H1 (cell line): ENCODE data around the gene NLK. TPM values are rescaled to one million over a fixed set of nuclear protein-coding genes. Genes with fewer than 3 reads are reported as not detected.

Experiments
- CTCF ChIA-PET: fragments of 300-600 bp; sonication (Branson Sonifier 250); formaldehyde crosslinking; loops from one replicate; lab custom pipeline; 2021; ENCODE audit not compliant: partially characterized antibody; lab: Charles Lee
- POLR2A ChIA-PET: fragments of 300-600 bp; sonication (Branson Sonifier 250); formaldehyde crosslinking; loops from one replicate; lab custom pipeline; 2021; ENCODE audit warnings: inconsistent platforms; ENCODE audit not compliant: partially characterized antibody; lab: Charles Lee
- DNase-seq, 2 experiments: peaks; one replicate each; pipeline versions ENCODE4 v3.0.0 to v3.0.0-alpha.2; 2010 to 2022; ENCODE audit warnings: low spot score in 2 of 2, low read depth in 1 of 2, mixed read lengths in 1 of 2
- FAIRE-seq: peaks from 2 replicates; lab custom pipeline; 2011; peaks lifted over from hg19 to GRCh38; lab: Jason Lieb, UNC
- H2AFZ ChIP-seq: 2 replicates; pipeline ENCODE4 v1.8.1; 2012; ENCODE audit warnings: low read length, inconsistent platforms
- H2AK5ac ChIP-seq: 2 replicates; pipeline ENCODE4 v1.6.1; 2013; ENCODE audit warnings: low read depth, low read length
- H2BK120ac ChIP-seq: replicated peaks from 2 replicates; pipeline ENCODE3; 2013; ENCODE audit warnings: low read depth, low read length, inconsistent platforms
- H2BK12ac ChIP-seq: 2 replicates; pipeline ENCODE4 v1.6.1; 2013; ENCODE audit warnings: low read depth, low read length
- H2BK15ac ChIP-seq: 2 replicates; pipeline ENCODE4 v1.6.1; 2013; ENCODE audit warnings: low read length
- H2BK20ac ChIP-seq: 2 replicates; pipeline ENCODE4 v1.6.1; 2013; ENCODE audit warnings: low read length
- H2BK5ac ChIP-seq: 2 replicates; pipeline ENCODE4 v1.6.1; 2013; ENCODE audit warnings: low read depth, low read length
- H3K14ac ChIP-seq: 2 replicates; pipeline ENCODE4 v1.6.1; 2013; ENCODE audit warnings: inconsistent platforms; ENCODE audit not compliant: insufficient read length
- H3K18ac ChIP-seq: 2 replicates; pipeline ENCODE4 v1.6.1; 2013; ENCODE audit warnings: low read length; ENCODE audit errors: extremely low read depth
- H3K23ac ChIP-seq: 2 replicates; pipeline ENCODE4 v1.6.1; 2013; ENCODE audit warnings: inconsistent platforms; ENCODE audit not compliant: insufficient read length
- H3K23me2 ChIP-seq: 2 replicates; pipeline ENCODE4 v1.6.1; 2013; ENCODE audit warnings: low read depth, low read length
- H3K27ac ChIP-seq: 2 replicates; pipeline ENCODE4 v1.6.1; 2011; ENCODE audit warnings: low read depth, low read length, inconsistent platforms
- H3K27me3 ChIP-seq, 4 experiments: replicated peaks in 1 of 4; 1 replicate in 1 of 4; 2 replicates in 3 of 4; pipeline versions ENCODE4 v1.6.1 to v1.8.1; 2011 to 2013; ENCODE audit warnings: low read length in 3 of 4, mild to moderate bottlenecking in 3 of 4, inconsistent platforms in 2 of 4, mixed read lengths in 2 of 4, moderate library complexity in 1 of 4; ENCODE audit not compliant: control insufficient read depth in 3 of 4, insufficient read depth in 3 of 4; ENCODE audit errors: extremely low read depth in 1 of 4
- H3K36me3 ChIP-seq, 4 experiments: 2 replicates each; pipeline versions ENCODE4 v1.6.1 to v1.8.1; 2011 to 2013; ENCODE audit warnings: mild to moderate bottlenecking in 4 of 4, low read length in 3 of 4, moderate library complexity in 2 of 4, control low read depth in 1 of 4, inconsistent platforms in 1 of 4; ENCODE audit not compliant: insufficient read depth in 4 of 4, control insufficient read depth in 2 of 4
- H3K4ac ChIP-seq: replicated peaks from 2 replicates; pipeline ENCODE3; 2013; ENCODE audit warnings: low read length, low read depth, mixed read lengths, inconsistent platforms; ENCODE audit not compliant: insufficient read length
- H3K4me1 ChIP-seq, 4 experiments: replicated peaks in 1 of 4; 1 replicate in 1 of 4; 2 replicates in 3 of 4; pipeline versions ENCODE4 v1.6.1 to v1.8.1; 2011 to 2013; ENCODE audit warnings: low read length in 3 of 4, inconsistent platforms in 2 of 4, mixed read lengths in 1 of 4; ENCODE audit not compliant: insufficient read depth in 4 of 4, control insufficient read depth in 3 of 4
- H3K4me2 ChIP-seq, 2 experiments: 2 replicates each; pipeline versions ENCODE4 v1.6.1 to v1.8.1; 2011 to 2013; ENCODE audit warnings: low read depth in 2 of 2, low read length in 2 of 2, control low read depth in 1 of 2, inconsistent platforms in 1 of 2, mild to moderate bottlenecking in 1 of 2; ENCODE audit not compliant: insufficient read depth in 1 of 2
- H3K4me3 ChIP-seq, 4 experiments: fragments of 200-600, 300-600 bp in 1 of 4; sonication (generic), shearing (Covaris generic), sonication (Bioruptor Twin) in 1 of 4; 2 replicates each; pipeline versions ENCODE4 v1.5.1 to v1.8.1; 2011 to 2016; ENCODE audit warnings: low read length in 4 of 4, low read depth in 3 of 4, control low read depth in 2 of 4, inconsistent platforms in 2 of 4, mild to moderate bottlenecking in 2 of 4, mixed read lengths in 1 of 4, moderate library complexity in 1 of 4; ENCODE audit not compliant: insufficient read depth in 2 of 4; ENCODE audit errors: extremely low read depth in 1 of 4
- H3K56ac ChIP-seq: replicated peaks from 2 replicates; pipeline ENCODE3; 2013; ENCODE audit warnings: low read depth, mild to moderate bottlenecking, mixed read lengths, low read length, inconsistent platforms; ENCODE audit not compliant: insufficient read length
- H3K79me1 ChIP-seq: 2 replicates; pipeline ENCODE4 v1.6.1; 2013; ENCODE audit warnings: low read depth, low read length, control low read depth
- H3K79me2 ChIP-seq, 2 experiments: 2 replicates each; pipeline versions ENCODE4 v1.6.1 to v1.8.1; 2012 to 2013; ENCODE audit warnings: low read length in 2 of 2, mild to moderate bottlenecking in 2 of 2, inconsistent platforms in 1 of 2; ENCODE audit not compliant: insufficient read depth in 2 of 2, control insufficient read depth in 1 of 2
- H3K9ac ChIP-seq, 4 experiments: replicated peaks in 1 of 4; 1 replicate in 1 of 4; 2 replicates in 3 of 4; pipeline versions ENCODE4 v1.6.1 to v1.8.1; 2011 to 2013; ENCODE audit warnings: low read depth in 3 of 4, low read length in 3 of 4, control low read depth in 2 of 4, mild to moderate bottlenecking in 2 of 4, moderate library complexity in 2 of 4, inconsistent platforms in 1 of 4; ENCODE audit errors: extremely low read depth in 1 of 4
- H3K9me3 ChIP-seq, 2 experiments: 2 replicates each; pipeline versions ENCODE4 v1.6.1 to v1.8.1; 2012 to 2013; ENCODE audit warnings: mild to moderate bottlenecking in 2 of 2, moderate library complexity in 2 of 2, control low read depth in 1 of 2, inconsistent platforms in 1 of 2, low read depth in 1 of 2, low read length in 1 of 2, mixed read lengths in 1 of 2; ENCODE audit not compliant: insufficient read depth in 2 of 2
- H4K20me1 ChIP-seq, 2 experiments: replicated peaks in 1 of 2; 2 replicates each; pipeline versions ENCODE3 to v1.8.1; 2011 to 2013; ENCODE audit warnings: inconsistent platforms in 2 of 2, low read length in 2 of 2, mild to moderate bottlenecking in 1 of 2; ENCODE audit not compliant: insufficient read depth in 2 of 2, control insufficient read depth in 1 of 2
- H4K5ac ChIP-seq: 2 replicates; pipeline ENCODE4 v1.6.1; 2013; ENCODE audit warnings: low read length, low read depth, mixed read lengths, inconsistent platforms; ENCODE audit not compliant: insufficient read length
- H4K8ac ChIP-seq: 2 replicates; pipeline ENCODE4 v1.8.0; 2013; ENCODE audit warnings: mild to moderate bottlenecking, moderate library complexity, low read length, inconsistent platforms; ENCODE audit not compliant: insufficient read depth; ENCODE audit errors: extremely low read depth
- H4K91ac ChIP-seq: replicated peaks from 2 replicates; pipeline ENCODE3; 2013; ENCODE audit warnings: low read length, mixed read lengths, inconsistent platforms; ENCODE audit not compliant: insufficient read length
- CHD7 ChIP-seq: fragments of 300-600 bp; sonication (generic); IDR thresholded peaks from 2 replicates; pipeline ENCODE4 v1.7.1; 2012; ENCODE audit warnings: low read length, moderate library complexity, mild to moderate bottlenecking, inconsistent platforms; ENCODE audit not compliant: insufficient replicate concordance
- polyA plus RNA-seq, 7 experiments: library from polyadenylated mRNA; depleted of rRNA in 3 of 7; stranded (reverse) in 5 of 7; unstranded in 2 of 7; fragments of >200 nt in 5 of 7; fragments of 200-250 nt in 2 of 7; gene quantifications; 1 replicate in 5 of 7; 2 replicates in 1 of 7; 4 replicates in 1 of 7; pipeline versions ENCODE4 v1.2.1 to v1.2.3, GENCODE V29; 2011 to 2013; ENCODE audit warnings: missing spikeins in 2 of 7, mixed read lengths in 2 of 7
- total RNA-seq: library from RNA; stranded (reverse); fragmentation: NEBNext Ultra II Directional; extraction: Animal tissue kit (Norgen Biotek cat#: 25700); gene quantifications from 2 replicates; pipeline ENCODE4 v1.2.1, GENCODE V29; 2021

Gene NLK
- total and polyA plus RNA-seq, 2 of the 8 experiments (the other 6 are each of a cell fraction or from before 2014, with no cell fraction given): 30.8 to 49.9 TPM

GRCh38 chr17:28087743-28088142 is 45.3 kb downstream of the NLK start:
- H3K9ac ChIP-seq: no peak overlapping the region
- POLR2A ChIA-PET: no interaction called here
- H3K27ac ChIP-seq: no peak overlapping the region
- no peak overlapping the region for H4K5ac ChIP-seq
- H2BK15ac ChIP-seq: no peak overlapping the region
- no peak overlapping the region for H3K23ac ChIP-seq
- H2BK120ac ChIP-seq: no peak overlapping the region
- CTCF ChIA-PET: interaction anchor here (1.7 kb wide), 1 partner anchor 12 kb away, joined by 4 read pairs; no protein-coding TSS in a partner anchor
- H2BK20ac ChIP-seq: no peak overlapping the region
- H3K4ac ChIP-seq: no peak overlapping the region
- H3K27me3 ChIP-seq: no peaks in the 10 kb centered on the region
- H4K8ac ChIP-seq: no peak overlapping the region
- no peak overlapping the region for H3K4me2 ChIP-seq
- H3K56ac ChIP-seq: no peak overlapping the region
- H3K4me1 ChIP-seq: peaks cover 0 to 13% (median 1%) of the 10 kb centered on the region in 4 experiments; a peak in 3 of 7 replicates
- H2BK12ac ChIP-seq: no peak overlapping the region
- H3K23me2 ChIP-seq: no peaks in the 10 kb centered on the region
- H3K18ac ChIP-seq: no peak overlapping the region
- H2BK5ac ChIP-seq: no peak overlapping the region
- no peaks in the 10 kb centered on the region; a peak in 2 of 8 replicates for H3K36me3 ChIP-seq
- H4K20me1 ChIP-seq: peaks cover 0 to 2% of the 10 kb centered on the region in 2 experiments
- no peak overlapping the region for H2AK5ac ChIP-seq
- H3K14ac ChIP-seq: no peak overlapping the region
- peaks cover 0 to 94% of the 10 kb centered on the region in 2 experiments; a peak in 3 of 4 replicates for H3K79me2 ChIP-seq
- H3K4me3 ChIP-seq: no peak overlapping the region
- H2AFZ ChIP-seq: no peak overlapping the region
- peaks cover 4% of the 10 kb centered on the region; the same call in 1 of the 2 replicates for H3K79me1 ChIP-seq
- H4K91ac ChIP-seq: no peak overlapping the region
- DNase-seq (no peak), FAIRE-seq (no peak)
- H3K9me3 ChIP-seq: peaks cover 7 to 13% of the 10 kb centered on the region in 2 experiments; a peak in 3 of 4 replicates
- TF ChIP-seq CHD7: no peak
